Cerebellar cortex (tissue), 1 donor: ENCODE results near the gene ARRB1.
"Not testable (repeated sequence)": the region's sequence is repeated elsewhere in the genome, so short reads cannot be mapped to it uniquely, and the experiment has no call there.

Source experiments
- DNase-seq: peaks from one replicate; pipeline ENCODE4 v3.0.0-alpha.2; 2015; ENCODE audit warnings: low spot score

The ARRB1 gene

DNA sequence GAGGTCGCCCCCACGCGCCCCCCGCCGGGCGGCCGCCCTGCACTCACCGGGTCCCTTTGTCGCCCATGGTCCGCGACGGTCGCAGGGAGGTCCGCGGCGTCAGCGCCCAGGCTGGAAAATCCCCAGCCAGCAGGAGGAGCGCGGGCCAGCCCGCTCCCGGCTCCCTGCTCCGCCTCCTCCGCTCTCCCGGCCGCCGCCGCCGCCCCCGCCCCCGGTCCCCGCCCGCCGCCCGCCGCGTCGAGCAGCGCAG lies at the start of gene ARRB1:
ARRB1 (minus strand) TSS at position 121 of the 250 bp plus-strand sequence; CDS start at position 67, 54 bp downstream.
- no peak for DNase-seq

DNA sequence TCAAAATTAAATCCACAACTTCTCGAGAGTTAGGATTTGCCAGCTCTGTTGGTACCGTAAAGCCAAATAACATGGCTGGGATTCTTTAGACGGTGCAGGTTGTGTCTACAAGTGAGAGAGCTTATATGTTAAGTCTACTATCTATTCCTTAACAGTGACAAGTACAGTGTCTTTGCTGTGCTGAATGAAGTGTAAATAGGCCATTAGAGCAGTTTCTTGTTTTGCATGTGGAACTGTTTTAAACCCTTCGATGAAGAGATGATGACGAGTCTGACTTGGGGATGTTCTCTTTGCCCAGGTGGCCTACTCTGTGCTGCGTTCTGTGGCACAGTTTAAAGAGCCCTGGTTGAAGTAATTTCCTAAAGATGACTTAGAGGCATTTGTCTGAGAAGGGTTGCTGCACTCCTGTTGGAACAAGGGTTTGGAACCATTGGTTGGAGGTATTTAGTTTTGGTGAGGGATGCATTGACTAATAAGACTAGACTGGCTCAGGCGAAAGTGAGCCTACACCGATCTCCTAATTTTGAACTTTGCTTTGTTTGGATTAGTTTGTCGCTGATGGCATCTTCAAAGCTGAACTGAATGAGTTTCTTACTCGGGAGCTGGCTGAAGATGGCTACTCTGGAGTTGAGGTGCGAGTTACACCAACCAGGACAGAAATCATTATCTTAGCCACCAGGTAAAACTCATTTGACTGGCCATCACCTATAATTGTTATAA lies 48.8 kb upstream of the ARRB1 start:
- no peak for DNase-seq

DNA sequence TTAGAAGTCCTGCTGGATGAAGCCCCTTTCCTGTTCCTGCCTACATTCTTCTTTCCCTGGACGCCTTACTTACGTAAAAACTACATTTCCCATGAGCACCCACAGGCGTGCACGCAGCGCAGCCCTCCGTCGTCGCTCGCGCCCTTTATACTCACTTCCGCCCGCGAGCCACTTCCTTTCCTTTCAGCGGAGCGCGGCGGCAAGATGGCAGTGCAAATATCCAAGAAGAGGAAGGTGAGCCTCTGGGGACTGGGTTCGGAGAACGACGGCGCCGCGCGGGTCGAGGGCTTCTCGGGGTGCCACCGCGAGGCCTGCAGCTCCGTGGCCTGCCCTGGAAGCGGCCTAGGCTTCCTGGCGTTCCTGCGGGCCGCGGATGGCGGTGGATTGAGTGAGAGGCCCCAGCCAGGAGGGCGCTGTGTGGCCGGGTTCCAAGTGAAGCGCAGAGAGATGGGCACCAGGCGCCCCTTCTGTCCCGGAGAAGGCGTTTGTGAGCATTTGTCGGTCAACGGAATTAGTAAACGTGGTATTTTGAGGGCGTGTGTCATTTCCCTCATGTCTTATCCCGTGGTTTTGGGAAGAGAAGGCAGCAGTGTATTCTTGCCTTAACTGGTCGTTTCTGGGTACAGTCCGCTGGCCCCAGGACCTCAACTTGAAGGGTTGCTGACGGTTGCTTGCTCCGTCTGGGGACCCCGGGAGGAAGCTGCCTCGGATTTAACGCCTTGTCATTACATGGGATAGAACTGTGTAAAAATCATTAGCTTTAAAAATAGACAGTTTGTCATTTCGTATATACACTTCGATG lies 48.1 kb upstream of the ARRB1 start, which contains the start of gene RPS3:
RPS3 (plus strand) TSS at position 175 of the 802 bp plus-strand sequence; CDS start at position 205, 30 bp downstream.
- DNase-seq: peak; percentile 94

- DNase-seq: no peak
Observed at GRCh38 chr11:75398906-75399305, 47.4 kb upstream of the ARRB1 start.

GRCh38 chr11:75394085-75394840 lies 42.8 kb upstream of the ARRB1 start:
- DNase-seq: no peak

DNA sequence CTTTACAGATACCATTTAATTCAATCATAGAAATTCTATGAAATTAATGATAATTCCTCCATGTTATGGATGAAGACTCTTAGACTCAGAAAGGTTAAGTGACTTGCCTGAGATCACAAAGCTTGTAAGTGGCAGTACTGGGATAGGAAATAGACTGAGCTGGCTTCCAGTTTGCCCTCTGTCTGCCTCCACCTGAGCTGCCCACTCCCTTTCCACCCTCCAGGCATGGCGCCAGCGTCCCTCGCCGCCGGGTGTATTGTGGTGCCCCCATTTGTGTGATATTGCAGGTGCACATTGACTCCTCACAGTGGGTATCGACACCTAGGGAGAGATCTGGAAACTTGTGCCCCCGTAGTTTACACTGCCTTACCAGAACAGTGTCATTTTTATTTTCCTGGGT lies 38.5 kb upstream of the ARRB1 start:
- no peak for DNase-seq

- DNase-seq: no peak
Observed at GRCh38 chr11:75389276-75389605, 37.8 kb upstream of the ARRB1 start.

DNA sequence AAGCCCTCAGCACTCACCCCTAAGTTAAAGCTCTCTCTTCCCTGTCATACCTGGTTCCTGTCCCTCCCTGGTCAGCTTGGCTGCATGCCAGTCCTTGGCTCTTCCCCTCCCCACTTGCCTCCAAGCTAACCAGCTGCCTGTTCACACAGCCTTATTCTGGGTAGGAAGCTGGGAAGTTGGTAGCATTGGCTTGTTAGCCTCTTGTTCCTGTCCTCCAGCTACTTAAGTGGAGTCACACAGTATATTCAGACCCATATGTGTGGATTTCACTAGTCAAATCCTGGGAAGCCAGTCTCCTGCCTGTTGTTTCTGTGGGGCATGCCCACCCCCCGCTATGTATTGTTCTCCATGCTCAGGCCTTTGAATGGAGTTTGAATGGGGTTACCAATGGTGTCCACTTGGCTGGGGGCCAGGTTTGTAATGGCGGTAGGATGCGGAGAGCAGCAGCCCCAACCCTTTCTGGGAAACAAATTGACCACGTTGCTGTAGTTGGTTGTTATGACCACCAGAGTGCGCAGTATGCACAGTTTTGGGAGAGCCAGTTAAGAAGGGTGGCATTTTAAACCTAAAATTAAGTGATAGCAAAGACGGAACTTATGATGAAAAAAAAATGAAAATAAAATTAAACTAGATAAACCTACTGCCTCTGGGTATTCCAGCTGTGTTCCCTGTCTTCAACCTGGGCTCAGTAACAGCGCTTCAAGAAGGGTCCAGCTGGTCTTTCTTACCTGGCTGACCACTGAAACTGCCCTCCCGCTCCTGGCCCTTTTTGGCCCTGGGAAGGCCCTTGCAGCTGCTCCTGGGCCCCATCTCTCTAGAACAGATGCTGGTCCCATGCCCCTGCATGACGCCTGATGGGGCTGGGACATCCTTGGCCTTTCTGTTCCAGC lies 37.2 kb upstream of the ARRB1 start:
- DNase-seq: peak; percentile 89

- no peak for DNase-seq
Observed at GRCh38 chr11:75387736-75388294, 36.4 kb upstream of the ARRB1 start.

DNA sequence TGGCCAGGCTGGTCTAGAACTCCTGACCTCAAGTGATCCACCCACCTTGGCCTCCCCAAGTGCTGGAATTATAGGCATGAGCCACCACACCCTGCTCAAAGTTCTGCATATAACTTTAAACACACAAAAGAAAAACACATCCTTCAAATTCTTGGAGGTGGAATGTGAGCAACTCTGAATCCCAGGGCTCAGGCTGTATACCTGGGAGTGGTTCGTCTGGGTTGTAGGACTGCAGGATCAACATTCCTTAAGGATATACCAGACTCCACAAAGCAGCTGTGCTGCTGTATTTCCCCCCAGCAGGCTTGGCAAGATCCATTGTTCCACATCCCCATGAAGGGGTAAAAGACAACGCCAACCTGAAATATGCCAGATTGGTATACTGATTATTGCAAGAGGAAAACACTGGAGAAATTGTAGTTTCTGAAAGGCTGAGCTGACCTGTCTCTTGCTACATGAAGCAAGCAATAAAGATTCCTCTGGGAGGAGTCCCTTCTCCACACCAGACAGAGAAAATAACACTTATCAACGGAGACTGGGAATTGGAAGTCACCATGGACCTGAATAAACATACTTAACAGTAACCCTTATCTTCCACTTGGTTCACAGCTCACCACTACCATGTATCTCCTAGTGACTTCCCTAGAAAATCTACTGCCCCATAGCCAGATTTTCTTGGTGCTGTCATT lies 35.6 kb upstream of the ARRB1 start:
- no peak for DNase-seq

- DNase-seq: peak; percentile 80
Observed at GRCh38 chr11:75384438-75385080, 33.1 kb upstream of the ARRB1 start.

GRCh38 chr11:75383246-75383645 lies 31.8 kb upstream of the ARRB1 start:
- DNase-seq: no peak

- no peak for DNase-seq
Observed at GRCh38 chr11:75380716-75381420, 29.4 kb upstream of the ARRB1 start.

- no peak for DNase-seq
Observed at GRCh38 chr11:75380245-75380644, 28.8 kb upstream of the ARRB1 start.

GRCh38 chr11:75378776-75379175 lies 27.3 kb upstream of the ARRB1 start:
- DNase-seq: not testable (repeated sequence)

DNA sequence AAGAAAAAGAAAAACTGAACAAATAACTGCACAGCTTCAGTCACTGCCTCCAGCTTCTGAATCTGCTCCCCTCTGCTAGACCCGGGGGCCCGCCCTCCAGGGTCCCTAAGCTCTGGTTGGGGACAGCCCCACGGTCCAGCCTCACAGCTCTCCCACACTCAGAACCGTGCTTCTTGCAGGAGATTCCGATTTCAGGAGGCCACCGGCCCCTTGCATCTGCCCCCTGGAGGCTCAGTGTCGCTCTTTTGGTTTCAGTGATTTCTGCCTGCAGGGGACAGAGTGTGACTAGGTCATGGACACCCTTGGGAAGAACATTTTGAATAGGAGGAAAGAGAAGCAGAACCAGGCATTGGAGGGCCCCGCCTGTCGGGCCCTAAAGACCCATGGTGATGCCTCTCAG lies 24.7 kb upstream of the ARRB1 start:
- no peak for DNase-seq

DNA sequence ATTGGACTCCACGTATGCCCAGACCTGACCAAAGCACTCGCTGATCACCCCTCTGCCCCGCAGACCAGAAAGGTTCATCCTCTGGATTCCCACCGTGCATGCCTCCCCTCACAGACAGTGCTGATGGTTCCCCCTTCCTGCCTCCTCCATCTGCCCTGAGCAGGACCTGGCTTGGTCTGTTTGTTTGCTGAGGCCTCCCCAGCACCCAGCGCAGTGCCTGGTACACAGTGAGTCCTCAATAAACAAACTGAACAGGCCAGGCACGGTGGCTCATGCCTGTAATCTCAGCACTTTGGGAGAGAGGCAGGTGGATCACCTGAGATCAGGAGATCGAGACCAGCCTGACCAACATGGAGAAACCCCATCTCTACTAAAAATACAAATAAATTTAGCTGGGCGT lies 24.2 kb upstream of the ARRB1 start:
- DNase-seq: no peak

GRCh38 chr11:75374646-75375045 lies 23.2 kb upstream of the ARRB1 start:
- DNase-seq: no peak

GRCh38 chr11:75373201-75373600 lies 21.7 kb upstream of the ARRB1 start:
- no peak for DNase-seq
